GM13977 (cell line): ENCODE results near the gene HEG1.

Source experiments
- DNase-seq: peaks from one replicate; pipeline ENCODE4 v3.0.0; 2012; ENCODE audit warnings: low spot score
- in situ Hi-C: fragments of 300-500 bp; cut with MboI; formaldehyde crosslinking; loops from one replicate; pipeline ENCODE4 v1.12.0; 2022; ENCODE audit warnings: low sequenced_read_pairs, low pct_unique_long_range_greater_than_20kb, mixed read lengths, inconsistent platforms; ENCODE audit not compliant: unreplicated experiment
- TF ChIP-seq, protein P1 (sequence below): IDR thresholded peaks from 2 replicates; pipeline ENCODE4 v1.5.1; 2012; ENCODE audit warnings: mild to moderate bottlenecking, control low read depth; ENCODE audit not compliant: insufficient read depth; ENCODE audit errors: extremely low read depth, missing control alignments

Gene HEG1

GRCh38 chr3:125043599-125044151, 12.1 kb downstream of the HEG1 start:
- no peak for DNase-seq
- in situ Hi-C loops: no loop called here

DNA sequence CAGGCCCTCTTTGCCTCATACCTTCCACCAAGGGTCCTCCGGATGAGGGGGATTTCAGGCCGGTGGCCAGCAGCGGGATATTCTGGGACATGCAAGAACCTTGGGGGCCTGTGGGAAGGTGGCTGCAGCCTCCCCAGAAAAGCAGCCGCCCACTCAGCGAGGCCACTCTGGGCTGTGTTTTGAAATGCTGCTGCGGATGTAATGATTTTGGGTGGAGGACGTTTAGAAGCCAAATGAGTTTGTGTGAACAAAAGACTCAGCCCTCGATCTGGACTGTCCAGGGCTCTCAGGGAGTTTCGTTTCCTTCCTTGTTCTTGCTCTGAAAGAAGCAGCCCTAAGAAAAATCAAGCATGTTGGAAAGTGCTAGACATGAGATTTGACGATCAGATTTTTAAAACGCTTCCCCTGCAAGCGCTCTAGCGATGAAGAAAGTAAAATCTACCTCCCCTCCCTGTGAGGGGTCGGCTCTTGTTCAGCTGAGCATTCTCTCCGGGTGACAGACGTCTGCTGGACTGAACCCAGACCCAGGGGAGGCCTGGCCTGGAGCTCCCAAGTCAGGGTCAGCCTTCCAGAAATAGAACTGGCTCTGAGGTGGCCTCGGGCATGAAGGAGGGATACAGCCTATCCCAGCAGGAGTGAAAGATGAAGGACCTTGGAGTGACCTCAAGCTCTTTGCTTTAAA, 12.9 kb downstream of the HEG1 start:
- DNase-seq: no peak
- in situ Hi-C loops: no loop called here
- TF ChIP-seq, protein P1, sequence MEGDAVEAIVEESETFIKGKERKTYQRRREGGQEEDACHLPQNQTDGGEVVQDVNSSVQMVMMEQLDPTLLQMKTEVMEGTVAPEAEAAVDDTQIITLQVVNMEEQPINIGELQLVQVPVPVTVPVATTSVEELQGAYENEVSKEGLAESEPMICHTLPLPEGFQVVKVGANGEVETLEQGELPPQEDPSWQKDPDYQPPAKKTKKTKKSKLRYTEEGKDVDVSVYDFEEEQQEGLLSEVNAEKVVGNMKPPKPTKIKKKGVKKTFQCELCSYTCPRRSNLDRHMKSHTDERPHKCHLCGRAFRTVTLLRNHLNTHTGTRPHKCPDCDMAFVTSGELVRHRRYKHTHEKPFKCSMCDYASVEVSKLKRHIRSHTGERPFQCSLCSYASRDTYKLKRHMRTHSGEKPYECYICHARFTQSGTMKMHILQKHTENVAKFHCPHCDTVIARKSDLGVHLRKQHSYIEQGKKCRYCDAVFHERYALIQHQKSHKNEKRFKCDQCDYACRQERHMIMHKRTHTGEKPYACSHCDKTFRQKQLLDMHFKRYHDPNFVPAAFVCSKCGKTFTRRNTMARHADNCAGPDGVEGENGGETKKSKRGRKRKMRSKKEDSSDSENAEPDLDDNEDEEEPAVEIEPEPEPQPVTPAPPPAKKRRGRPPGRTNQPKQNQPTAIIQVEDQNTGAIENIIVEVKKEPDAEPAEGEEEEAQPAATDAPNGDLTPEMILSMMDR: no peak

More at GRCh38 chr3:125043599-125044151, 12.1 kb downstream of the HEG1 start:
- TF ChIP-seq, protein P1: no peak

DNA sequence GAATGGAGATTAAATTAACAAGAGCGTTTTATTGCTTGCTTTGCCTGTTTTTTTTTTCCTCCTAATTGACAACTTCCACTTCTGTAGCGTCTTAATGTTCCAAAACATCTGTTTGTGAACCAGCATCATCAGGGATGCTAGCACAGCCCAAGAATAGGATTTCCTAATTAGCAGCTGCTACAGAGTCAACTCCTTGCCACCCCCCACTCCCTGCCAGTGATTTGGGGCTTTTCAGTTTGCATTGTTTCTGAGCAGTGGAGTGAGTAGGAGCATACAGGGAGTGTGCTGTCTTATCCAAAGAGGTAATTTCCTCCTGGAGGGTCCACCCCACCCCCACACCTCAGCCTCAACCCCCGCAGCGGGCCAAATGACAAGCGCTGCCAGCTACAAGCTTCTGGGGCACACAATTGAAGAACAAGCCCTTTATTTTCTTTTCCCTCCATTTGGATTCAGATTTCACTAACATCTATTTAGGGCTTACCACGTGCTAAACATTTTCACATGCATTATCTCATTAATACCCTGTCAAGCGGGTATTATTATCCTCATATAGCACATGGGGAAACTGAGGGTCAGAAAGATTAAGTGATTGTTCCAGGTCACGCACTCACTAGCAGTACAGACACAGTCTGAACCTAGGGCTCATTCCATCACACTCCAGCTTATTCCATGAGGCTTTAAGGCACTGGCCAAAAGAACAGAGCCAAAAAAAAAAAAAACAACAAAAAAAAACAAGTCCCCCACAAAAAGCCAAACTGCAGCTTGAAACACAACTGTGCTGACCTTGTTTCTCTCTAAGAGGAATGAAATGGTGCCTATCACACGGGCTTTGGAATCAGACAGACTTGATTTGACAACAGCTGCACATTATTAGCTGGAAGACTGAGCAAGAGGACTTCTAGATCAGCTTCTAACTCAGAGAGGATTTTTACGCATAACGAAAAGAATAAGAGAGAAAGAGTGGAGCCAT, 16.4 kb downstream of the HEG1 start:
- TF ChIP-seq, protein P1: no peak
- no peak for DNase-seq
- in situ Hi-C loops: no loop called here

DNA sequence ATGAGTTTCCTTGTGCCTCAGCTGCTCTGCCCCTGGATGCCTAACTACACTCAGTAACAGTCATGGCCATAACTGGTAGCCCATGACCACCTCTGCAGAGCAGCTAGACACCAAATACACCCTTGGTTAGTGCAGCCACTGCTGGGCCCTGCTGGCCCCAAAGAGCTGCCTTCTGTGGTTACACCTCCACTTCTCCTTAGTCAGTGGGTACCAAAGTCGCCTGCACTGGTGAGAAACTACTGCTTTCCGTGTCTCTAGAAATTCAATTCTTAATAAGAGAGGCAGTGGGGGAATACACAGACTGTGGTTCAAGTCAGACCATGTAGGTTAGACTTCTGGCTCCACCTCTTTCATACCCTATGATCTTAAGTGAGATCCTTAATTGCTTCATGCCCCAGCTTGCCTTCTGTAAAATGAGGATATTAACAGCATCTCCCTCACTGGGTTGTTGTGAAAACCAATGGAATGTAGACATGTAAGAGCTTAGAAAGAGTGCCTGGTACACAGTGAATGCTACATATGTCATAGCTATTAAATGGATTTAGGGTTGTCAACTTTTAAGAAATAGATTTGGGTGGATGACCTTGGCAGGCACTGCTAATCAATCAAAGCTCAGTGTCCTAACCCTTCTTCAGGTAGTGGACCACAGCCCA, 18.2 kb downstream of the HEG1 start:
- DNase-seq: no peak
- in situ Hi-C loops: no loop called here
- TF ChIP-seq, protein P1: no peak

- TF ChIP-seq, protein P1: no peak
- in situ Hi-C loops: no loop called here
- peak; percentile 60 for DNase-seq
Measured at GRCh38 chr3:125035217-125035616, 20.6 kb downstream of the HEG1 start.

DNA sequence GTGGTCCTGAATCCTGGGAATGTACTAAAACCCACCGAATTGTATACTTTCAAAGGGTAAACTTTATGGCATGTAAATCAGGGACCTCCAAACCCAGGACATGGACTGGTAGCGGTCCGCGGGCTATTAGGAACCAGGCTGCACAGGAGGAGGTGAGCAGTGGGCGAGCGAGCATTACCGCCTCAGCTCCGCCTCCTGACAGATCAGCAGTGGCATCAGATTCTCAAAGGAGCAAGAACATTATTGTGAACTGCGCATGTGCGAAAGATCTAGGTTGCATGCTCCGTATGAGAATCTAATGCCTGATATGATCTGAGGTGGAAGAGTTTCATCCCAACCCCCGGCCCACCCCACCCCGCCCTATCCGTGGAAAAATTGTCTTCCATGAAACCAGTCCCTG, 22.2 kb downstream of the HEG1 start:
- DNase-seq: no peak
- in situ Hi-C loops: no loop called here
- TF ChIP-seq, protein P1: no peak
